OCI-LY1 (cell line): Measurements from ENCODE around the gene RAD17.
"Not testable (repeated sequence)": the region's sequence is repeated elsewhere in the genome, so short reads cannot be mapped to it uniquely, and the experiment has no call there.

ENCODE experiments used
- H2AFZ ChIP-seq: fragments of 200-600 bp; sonication (generic), shearing (Covaris generic); 2 replicates; pipeline ENCODE4 v1.6.0; 2014; ENCODE audit warnings: antibody characterized with exemption, mild to moderate bottlenecking, low read length
- H3F3A ChIP-seq: fragments of 200-600 bp; sonication (generic), shearing (Covaris generic); 2 replicates; pipeline ENCODE4 v1.6.0; 2014; ENCODE audit warnings: mild to moderate bottlenecking, antibody characterized with exemption, low read length, moderate library complexity; ENCODE audit not compliant: insufficient read depth
- H3K27ac ChIP-seq: fragments of 200-600 bp; sonication (generic); 2 replicates; pipeline ENCODE4 v1.5.1; 2014; ENCODE audit warnings: low read length, mixed run types, mild to moderate bottlenecking, low read depth; ENCODE audit not compliant: poor library complexity, severe bottlenecking
- H3K27me3 ChIP-seq: fragments of 200-600 bp; sonication (generic); 2 replicates; pipeline ENCODE4 v1.6.0; 2014; ENCODE audit warnings: antibody characterized with exemption, mild to moderate bottlenecking, low read length, moderate library complexity; ENCODE audit not compliant: insufficient read depth
- H3K36me3 ChIP-seq: fragments of 200-600 bp; sonication (generic); 2 replicates; pipeline ENCODE4 v1.6.1; 2014; ENCODE audit warnings: mild to moderate bottlenecking, antibody characterized with exemption, low read length, moderate library complexity, mixed read lengths; ENCODE audit not compliant: insufficient read depth
- H3K4me1 ChIP-seq: fragments of 200-600 bp; sonication (generic); 2 replicates; pipeline ENCODE4 v1.5.1; 2014; ENCODE audit warnings: mild to moderate bottlenecking, low read length, moderate library complexity; ENCODE audit not compliant: insufficient read depth, severe bottlenecking
- H3K4me2 ChIP-seq: fragments of 200-600 bp; sonication (generic), shearing (Covaris generic); 2 replicates; pipeline ENCODE4 v1.6.1; 2014; ENCODE audit warnings: low read length
- H3K4me3 ChIP-seq: fragments of 200-600 bp; sonication (generic); 2 replicates; pipeline ENCODE4 v1.5.1; 2014; ENCODE audit warnings: low read length, low read depth, mild to moderate bottlenecking, mixed read lengths; ENCODE audit not compliant: poor library complexity, severe bottlenecking
- H3K79me2 ChIP-seq: fragments of 200-600 bp; shearing (Covaris generic); 2 replicates; pipeline ENCODE4 v1.6.1; 2016; ENCODE audit warnings: mixed run types, low read length, mixed read lengths; ENCODE audit not compliant: insufficient read depth
- H3K9ac ChIP-seq: fragments of 200-600 bp; sonication (generic), shearing (Covaris generic); 2 replicates; pipeline ENCODE4 v1.6.1; 2014; ENCODE audit warnings: mild to moderate bottlenecking, low read length, mixed read lengths
- H3K9me2 ChIP-seq: fragments of 200-600 bp; sonication (generic), shearing (Covaris generic); 2 replicates; pipeline ENCODE4 v1.6.1; 2014; ENCODE audit warnings: low read depth, mild to moderate bottlenecking, low read length, mixed read lengths
- H3K9me3 ChIP-seq: fragments of 200-600 bp; shearing (Covaris generic); 2 replicates; pipeline ENCODE4 v1.6.1; 2014; ENCODE audit warnings: low read length, mixed read lengths
- H4K20me1 ChIP-seq: fragments of 200-600 bp; sonication (generic), shearing (Covaris generic); 2 replicates; pipeline ENCODE4 v1.6.0; 2016; ENCODE audit warnings: mild to moderate bottlenecking, low read length; ENCODE audit not compliant: insufficient read depth
- CTCF ChIP-seq: fragments of 200-600 bp; sonication (generic), shearing (Covaris generic); IDR thresholded peaks from 2 replicates; pipeline ENCODE4 v1.5.1; 2017; ENCODE audit warnings: mild to moderate bottlenecking, antibody characterized with exemption, low read length, moderate library complexity, mixed read lengths
- EZH2 ChIP-seq: fragments of 200-600 bp; sonication (generic), shearing (Covaris generic); IDR thresholded peaks from 2 replicates; pipeline ENCODE4 v1.8.0; 2017; ENCODE audit warnings: borderline replicate concordance, mixed run types, mild to moderate bottlenecking, antibody characterized with exemption, low read length, moderate library complexity, mixed read lengths

The RAD17 gene

GRCh38 chr5:69368458-69369339, 919 bp upstream of the RAD17 start:
- Histone ChIP-seq H3K27ac (peak overlapping the region; percentile 77), H3K27me3 (no peaks in the 10 kb centered on the region), H3K4me3 (peak overlapping the region; percentile 91), H3F3A (no peaks in the 10 kb centered on the region), H3K9me3 (no peaks in the 10 kb centered on the region), H3K79me2 (peaks cover 77% of the 10 kb centered on the region), H2AFZ (no peak overlapping the region), H3K9me2 (no peaks in the 10 kb centered on the region), H4K20me1 (no peaks in the 10 kb centered on the region), H3K4me1 (peaks cover 57% of the 10 kb centered on the region), H3K9ac (peak overlapping the region; percentile 94), H3K36me3 (peaks cover 34% of the 10 kb centered on the region), H3K4me2 (peak overlapping the region; percentile 100)
- no peak for TF ChIP-seq EZH2
- TF ChIP-seq CTCF = no peak

- Histone ChIP-seq H3K4me3 (peak overlapping the region; percentile 91), H3K27ac (peak overlapping the region; percentile 77), H3K4me1 (peaks cover 66% of the 10 kb centered on the region), H3K36me3 (peaks cover 32% of the 10 kb centered on the region), H3K9ac (peak overlapping the region; percentile 94), H3K4me2 (peak overlapping the region; percentile 100), H3K79me2 (peaks cover 64% of the 10 kb centered on the region)
- H2AFZ ChIP-seq, H3K27me3 ChIP-seq, H3K9me2 ChIP-seq, H4K20me1 ChIP-seq, H3F3A ChIP-seq, H3K9me3 ChIP-seq: not testable (repeated sequence)
These were observed 717 bp downstream of the RAD17 start for GRCh38 chr5:69370335-69370734.

GRCh38 chr5:69372394-69372793, 2.8 kb downstream of the RAD17 start:
- peaks cover 30% of the 10 kb centered on the region; the same call in 1 of the 2 replicates for H3K36me3 ChIP-seq
- peaks cover 43% of the 10 kb centered on the region for H3K79me2 ChIP-seq
- peak overlapping the region; percentile 100 for H3K4me2 ChIP-seq
- H3K27me3 ChIP-seq = no peaks in the 10 kb centered on the region
- peak overlapping the region; percentile 41 for H3K27ac ChIP-seq
- H3F3A ChIP-seq = 0 out of 2 replicates have a peak, but pooled peaks cover 4% of the 10 kb centered on the region
- peaks cover 59% of the 10 kb centered on the region for H3K4me1 ChIP-seq
- H2AFZ ChIP-seq = no peak overlapping the region
- H3K9ac ChIP-seq = peak overlapping the region; percentile 41
- no peaks in the 10 kb centered on the region for H3K9me3 ChIP-seq
- H3K9me2 ChIP-seq = no peaks in the 10 kb centered on the region
- H4K20me1 ChIP-seq = no peaks in the 10 kb centered on the region
- peak overlapping the region; percentile 91 for H3K4me3 ChIP-seq
- no peak for TF ChIP-seq EZH2
- TF ChIP-seq CTCF = no peak
